HepG2 (cell line): ENCODE measurements around the gene KEL. TPM values are rescaled to one million over a fixed set of nuclear protein-coding genes. Genes with fewer than 3 reads are reported as not detected.

Experiments
- ATAC-seq: fragments of 200-7000 bp; cut with Tn5 transposase; 3 replicates; pipeline ENCODE4 v1.9.1; 2020; ENCODE audit warnings: mild to moderate bottlenecking, moderate library complexity
- BruUV-seq: library from RNA; stranded (reverse); fragments of 400-500 nt; replicated peaks from 2 replicates; lab custom pipeline; 2021; lab: Mats Ljungman, UMichigan
- CTCF ChIA-PET: fragments of 300-600 bp; formaldehyde crosslinking; extraction: SDS; loops from one replicate; lab custom pipeline; 2021; ENCODE audit warnings: low total read pairs, inconsistent platforms, low intra/inter-chr PET ratio; lab: Yijun Ruan, JAX
- POLR2A ChIA-PET: fragments of 350-600 bp; sonication (Branson Sonifier 250); formaldehyde crosslinking; loops from one replicate; lab custom pipeline; 2020; ENCODE audit warnings: antibody characterized with exemption, inconsistent platforms; lab: Yijun Ruan, JAX
- DNase-seq: peaks from one replicate; pipeline ENCODE4 v3.0.0-alpha.2; 2015; ENCODE audit warnings: low spot score
- FAIRE-seq: peaks from 3 replicates; lab custom pipeline; 2011; peaks lifted over from hg19 to GRCh38; lab: Jason Lieb, UNC
- H2AFZ ChIP-seq: one replicate; pipeline ENCODE4 v1.6.1; 2011; ENCODE audit warnings: low read length, inconsistent platforms
- H3K27ac ChIP-seq: fragments of 300-600 bp; 3 replicates; pipeline ENCODE4 v1.8.0; 2011; ENCODE audit warnings: mixed run types, mild to moderate bottlenecking, mixed read lengths, low read length, inconsistent platforms; ENCODE audit not compliant: insufficient read depth; ENCODE audit errors: extremely low read length
- H3K27me3 ChIP-seq, 2 experiments: fragments of 200-600 bp in 1 of 2; 2 replicates in 1 of 2; 3 replicates in 1 of 2; pipeline versions ENCODE4 v1.6.0 to v1.8.0; 2011; ENCODE audit warnings: low read length in 2 of 2, mild to moderate bottlenecking in 2 of 2, moderate library complexity in 2 of 2, inconsistent platforms in 1 of 2; ENCODE audit not compliant: insufficient read depth in 2 of 2, control insufficient read depth in 1 of 2
- H3K36me3 ChIP-seq, 2 experiments: fragments of 200-600 bp in 1 of 2; replicated peaks in 1 of 2; 2 replicates in 1 of 2; 3 replicates in 1 of 2; pipeline versions ENCODE4 v1.5.1 to v1.8.0; 2011; ENCODE audit warnings: low read length in 2 of 2, inconsistent platforms in 1 of 2; ENCODE audit not compliant: insufficient read depth in 2 of 2, control insufficient read depth in 1 of 2
- H3K4me1 ChIP-seq: 2 replicates; pipeline ENCODE4 v1.5.1; 2012; ENCODE audit warnings: low read length, inconsistent platforms; ENCODE audit not compliant: insufficient read depth
- H3K4me2 ChIP-seq: 2 replicates; pipeline ENCODE4 v1.6.0; 2011; ENCODE audit warnings: low read depth, low read length, inconsistent platforms
- H3K4me3 ChIP-seq, 3 experiments: fragments of 200-600 bp in 1 of 3; sonication (generic), shearing (Covaris generic) in 1 of 3; replicated peaks in 1 of 3; 2 replicates each; pipeline ENCODE4 v1.5.1; 2011 to 2016; ENCODE audit warnings: low read length in 3 of 3, inconsistent platforms in 2 of 3, low read depth in 2 of 3, mild to moderate bottlenecking in 2 of 3, control low read depth in 1 of 3, mixed read lengths in 1 of 3; ENCODE audit not compliant: insufficient read depth in 1 of 3
- H3K79me2 ChIP-seq: one replicate; pipeline ENCODE4 v1.6.1; 2011; ENCODE audit warnings: low read length, inconsistent platforms; ENCODE audit not compliant: insufficient read depth
- H3K9ac ChIP-seq: 2 replicates; pipeline ENCODE4 v1.6.0; 2011; ENCODE audit warnings: mild to moderate bottlenecking, low read depth, low read length, inconsistent platforms; ENCODE audit not compliant: insufficient read depth
- H3K9me3 ChIP-seq: 2 replicates; pipeline ENCODE4 v1.5.1; 2012; ENCODE audit warnings: mild to moderate bottlenecking, low read length
- H4K20me1 ChIP-seq: 2 replicates; pipeline ENCODE4 v1.6.0; 2011; ENCODE audit warnings: inconsistent platforms, mild to moderate bottlenecking, low read length, moderate library complexity; ENCODE audit not compliant: insufficient read depth
- FIP1L1 ChIP-seq: fragments of 200-400 bp; formaldehyde crosslinking; IDR thresholded peaks from 2 replicates; pipeline ENCODE4 v1.6.1; 2018; ENCODE audit warnings: low read depth, mild to moderate bottlenecking, low read length, moderate library complexity, borderline replicate concordance; ENCODE audit not compliant: insufficient read depth
- MEIS2 ChIP-seq: sonication (generic); formaldehyde crosslinking; IDR thresholded peaks from 2 replicates; pipeline ENCODE4 v1.9.0; 2021; ENCODE audit warnings: mild to moderate bottlenecking, missing genetic modification reagents
- ZBTB40 ChIP-seq, 2 experiments: fragments of 450-650 bp in 1 of 2; sonication (generic) in 1 of 2; formaldehyde crosslinking in 1 of 2; IDR thresholded peaks; 2 replicates each; pipeline versions ENCODE4 v1.6.1 to v1.8.0; 2016 to 2022; ENCODE audit warnings: antibody characterized with exemption in 1 of 2, mild to moderate bottlenecking in 1 of 2, missing genetic modification reagents in 1 of 2
- ZNF33A ChIP-seq: sonication (generic); formaldehyde crosslinking; IDR thresholded peaks from 2 replicates; pipeline ENCODE4 v1.5.1; 2020; ENCODE audit warnings: missing genetic modification reagents, mild to moderate bottlenecking, moderate library complexity, borderline replicate concordance
- ZNF367 ChIP-seq: sonication (generic); formaldehyde crosslinking; IDR thresholded peaks from 2 replicates; pipeline ENCODE4 v1.4.0; 2020; ENCODE audit warnings: missing genetic modification reagents, borderline replicate concordance
- ZNF609 ChIP-seq: sonication (generic); formaldehyde crosslinking; IDR thresholded peaks from 2 replicates; pipeline ENCODE4 v1.4.0; 2020; ENCODE audit warnings: mild to moderate bottlenecking, missing genetic modification reagents, borderline replicate concordance
- ZNF713 ChIP-seq: sonication (generic); formaldehyde crosslinking; IDR thresholded peaks from 2 replicates; pipeline ENCODE4 v1.4.0; 2020; ENCODE audit warnings: mild to moderate bottlenecking, missing genetic modification reagents
- ZNF891 ChIP-seq: sonication (generic); formaldehyde crosslinking; IDR thresholded peaks from 2 replicates; pipeline ENCODE4 v1.5.0; 2020; ENCODE audit warnings: mild to moderate bottlenecking, missing genetic modification reagents
- ZSCAN22 ChIP-seq: sonication (generic); formaldehyde crosslinking; IDR thresholded peaks from 2 replicates; pipeline ENCODE4 v1.4.0; 2020; ENCODE audit warnings: mild to moderate bottlenecking, missing genetic modification reagents
- WGBS: methylation state at CpG from one replicate; pipeline ENCODE4 v1.1.6; 2017; ENCODE audit warnings: low lambda C conversion rate; 5-methylcytosine and 5-hydroxymethylcytosine counted together
- in situ Hi-C: cut with HindIII; loops from 2 replicates; pipeline ENCODE4 v1.10.0; 2017; ENCODE audit warnings: low pct_unique_long_range_greater_than_20kb; ENCODE audit not compliant: extremely low pct_ligation_motif_present
- intact Hi-C: fragments of 100-400 bp; cut with micrococcal nuclease; formaldehyde crosslinking; loops from one replicate; pipeline ENCODE4 v1.10.0; 2022; ENCODE audit not compliant: unreplicated experiment
- polyA plus RNA-seq, 8 experiments: library from polyadenylated mRNA; depleted of rRNA in 3 of 8; stranded (reverse) in 7 of 8; unstranded in 1 of 8; fragments of >200 nt; fragmentation: Illumina TruSeq in 4 of 8; extraction: Trizol in 4 of 8; gene quantifications; 2 replicates each; pipeline versions ENCODE4 v1.2.1 to v1.2.3, GENCODE V29; 2011 to 2016; ENCODE audit warnings: low read depth in 4 of 8, missing spikeins in 1 of 8, mixed read lengths in 1 of 8; ENCODE audit not compliant: insufficient read depth in 1 of 8
- total RNA-seq, 5 experiments: library from RNA; depleted of rRNA; stranded (reverse); fragments of >200 nt; fragmentation: Illumina TruSeq; extraction: Trizol; gene quantifications; 2 replicates each; pipeline ENCODE4 v1.2.3, GENCODE V29; 2016; ENCODE audit warnings: low read depth in 1 of 5

Gene KEL
- total and polyA plus RNA-seq, 2 of the 13 experiments (the other 11 are each of a cell fraction or from before 2014, with no cell fraction given): 0.03 TPM; not detected in 1

DNA sequence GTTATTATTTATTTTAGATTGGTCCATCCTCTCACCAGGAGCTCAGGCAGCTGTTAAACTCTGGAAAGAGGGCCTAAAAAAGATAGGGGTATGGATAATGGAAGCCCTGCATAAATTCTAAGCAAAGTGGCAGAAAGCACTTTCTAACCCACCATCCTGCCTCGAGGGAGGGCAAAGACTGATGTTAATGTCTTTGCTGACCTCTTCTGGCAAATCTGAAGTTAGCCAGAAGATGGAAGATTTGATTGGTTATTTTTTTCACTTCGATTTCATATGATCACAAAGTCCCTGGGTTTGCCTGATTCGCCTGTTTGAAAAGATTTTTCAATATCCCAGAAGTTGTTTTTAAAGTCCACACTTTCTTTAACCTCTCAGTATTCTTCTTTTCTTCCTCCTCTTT, 39.9 kb upstream of the KEL start (continued):
- TF ChIP-seq ZSCAN22 (CRISPR knock-in tag) (no peak), FIP1L1 (no peak)

- FAIRE-seq (no peak), ATAC-seq (no peak), DNase-seq (no peak)
- Histone ChIP-seq H3K4me3 (no peak overlapping the region), H3K79me2 (no peaks in the 10 kb centered on the region), H3K4me1 (no peaks in the 10 kb centered on the region), H3K36me3 (no peaks in the 10 kb centered on the region), H3K9me3 (0 out of 2 replicates have a peak, but pooled peaks cover 8% of the 10 kb centered on the region), H3K27ac (no peak overlapping the region), H3K4me2 (no peak overlapping the region), H3K27me3 (no peaks in the 10 kb centered on the region), H3K9ac (no peak overlapping the region), H4K20me1 (no peaks in the 10 kb centered on the region), H2AFZ (no peak overlapping the region)
- WGBS: 17% methylated on average over 2 of the region's 2 CpGs
- BruUV-seq: no TSS peak
- ChIA-PET POLR2A (no interaction called here), CTCF (no interaction called here)
- in situ Hi-C loops (no loop called here), intact Hi-C loops (loop anchor here (10.0 kb wide), 2 partner anchors 116 to 304 kb away; partner anchors contain the start of gene TRPV6)
- no peak for TF ChIP-seq MEIS2 (CRISPR knock-in tag)
- no peak for TF ChIP-seq ZNF609 (CRISPR knock-in tag)
- no peak for TF ChIP-seq ZNF891 (CRISPR knock-in tag)
- TF ChIP-seq ZNF33A: no peak
- TF ChIP-seq ZNF367 (CRISPR knock-in tag): no peak
- TF ChIP-seq ZBTB40 (IDR thresholded peaks at IDR 0.05): no peak
- TF ChIP-seq ZBTB40 (CRISPR knock-in tag; IDR thresholded peaks at IDR 0.05): no peak
- TF ChIP-seq ZNF713: no peak
These were observed 38.5 kb upstream of the KEL start for GRCh38 chr7:143000648-143001047.
